Keratinocyte (primary cell): ENCODE measurements around the gene CALCOCO1. TPM values are rescaled to one million over a fixed set of nuclear protein-coding genes. Genes with fewer than 3 reads are reported as not detected.

Experiments
- DNase-seq: peaks from one replicate; pipeline ENCODE4 v3.0.0-alpha.2; 2011; ENCODE audit warnings: low read depth, missing footprints, low spot score
- FAIRE-seq: peaks from 2 replicates; lab custom pipeline; 2011; peaks lifted over from hg19 to GRCh38; lab: Jason Lieb, UNC
- H2AFZ ChIP-seq: 2 replicates; pipeline ENCODE4 v1.6.0; 2012; ENCODE audit warnings: low read length, control low read depth, inconsistent platforms; ENCODE audit not compliant: control insufficient read depth
- H3K27ac ChIP-seq: 2 replicates; pipeline ENCODE4 v1.5.1; 2011; ENCODE audit warnings: low read length; ENCODE audit not compliant: control insufficient read depth, insufficient read depth
- H3K27me3 ChIP-seq: 3 replicates; pipeline ENCODE4 v1.6.0; 2011; ENCODE audit warnings: low read length; ENCODE audit not compliant: control insufficient read depth, insufficient read depth; ENCODE audit errors: extremely low read depth
- H3K36me3 ChIP-seq, 2 experiments: 2 replicates in 1 of 2; 3 replicates in 1 of 2; pipeline ENCODE4 v1.5.1; 2011; ENCODE audit warnings: low read length in 2 of 2, mild to moderate bottlenecking in 1 of 2; ENCODE audit not compliant: control insufficient read depth in 2 of 2, insufficient read depth in 2 of 2; ENCODE audit errors: extremely low read depth in 1 of 2
- H3K4me1 ChIP-seq: 3 replicates; pipeline ENCODE4 v1.5.1; 2011; ENCODE audit warnings: low read length; ENCODE audit not compliant: control insufficient read depth, insufficient read depth; ENCODE audit errors: extremely low read depth
- H3K4me2 ChIP-seq: 3 replicates; pipeline ENCODE4 v1.6.0; 2011; ENCODE audit warnings: low read depth, low read length; ENCODE audit not compliant: control insufficient read depth, insufficient read depth; ENCODE audit errors: extremely low read depth
- H3K4me3 ChIP-seq, 3 experiments: fragments of 200-600 bp in 1 of 3; sonication (generic) in 1 of 3; 2 replicates in 2 of 3; 3 replicates in 1 of 3; pipeline ENCODE4 v1.5.1; 2011 to 2016; ENCODE audit warnings: low read length in 3 of 3, mild to moderate bottlenecking in 3 of 3, control low read depth in 2 of 3, inconsistent platforms in 1 of 3, low read depth in 1 of 3, mixed read lengths in 1 of 3, mixed run types in 1 of 3, moderate library complexity in 1 of 3; ENCODE audit not compliant: control insufficient read depth in 2 of 3, insufficient read depth in 2 of 3; ENCODE audit errors: extremely low read depth in 1 of 3
- H3K79me2 ChIP-seq: 2 replicates; pipeline ENCODE4 v1.6.0; 2012; ENCODE audit warnings: low read length; ENCODE audit not compliant: control insufficient read depth, insufficient read depth
- H3K9ac ChIP-seq: 3 replicates; pipeline ENCODE4 v1.6.0; 2011; ENCODE audit warnings: low read length; ENCODE audit not compliant: control insufficient read depth, insufficient read depth; ENCODE audit errors: extremely low read depth
- H3K9me1 ChIP-seq: 3 replicates; pipeline ENCODE4 v1.6.0; 2011; ENCODE audit warnings: low read length; ENCODE audit not compliant: control insufficient read depth, insufficient read depth; ENCODE audit errors: extremely low read depth
- H3K9me3 ChIP-seq: 2 replicates; pipeline ENCODE4 v1.5.1; 2012; ENCODE audit warnings: low read depth, low read length; ENCODE audit not compliant: control insufficient read depth
- H4K20me1 ChIP-seq: 3 replicates; pipeline ENCODE4 v1.6.0; 2011; ENCODE audit warnings: low read length; ENCODE audit not compliant: control insufficient read depth, insufficient read depth; ENCODE audit errors: extremely low read depth
- CTCF ChIP-seq, 3 experiments: IDR thresholded peaks in 1 of 3; conservative IDR thresholded peaks in 1 of 3; optimal IDR thresholded peaks in 1 of 3; 2 replicates in 2 of 3; 3 replicates in 1 of 3; pipeline versions ENCODE3 to v1.5.1; 2011; ENCODE audit warnings: low read length in 3 of 3, mild to moderate bottlenecking in 3 of 3, moderate library complexity in 2 of 3, control low read depth in 1 of 3, inconsistent platforms in 1 of 3; ENCODE audit not compliant: insufficient read depth in 2 of 3; ENCODE audit errors: extremely low read depth in 1 of 3
- EZH2 ChIP-seq: IDR thresholded peaks from one replicate; pipeline ENCODE4 v1.6.1; 2012; ENCODE audit warnings: inconsistent platforms, mild to moderate bottlenecking, low read length, moderate library complexity
- dilution Hi-C: fragments of 300-500 bp; cut with MboI; formaldehyde crosslinking; loops from one replicate; pipeline ENCODE4 v1.7.0; 2020; ENCODE audit warnings: low sequenced_read_pairs; ENCODE audit not compliant: extremely low pct_ligation_motif_present
- polyA plus RNA-seq, 5 experiments: library from polyadenylated mRNA; depleted of rRNA in 3 of 5; stranded (reverse) in 3 of 5; stranded (forward) in 1 of 5; unstranded in 1 of 5; fragments of >200 nt; gene quantifications; 1 replicate in 1 of 5; 2 replicates in 3 of 5; 3 replicates in 1 of 5; pipeline versions ENCODE4 v1.2.1 to v1.2.3, GENCODE V29; 2011 to 2012; ENCODE audit warnings: missing spikeins in 2 of 5, low read depth in 1 of 5, low replicate concordance in 1 of 5

Gene CALCOCO1
- polyA plus RNA-seq, 1 donor (not counting 4 experiments of a cell fraction or from before 2014, with no cell fraction given): 67.3 TPM

- H4K20me1 ChIP-seq: no peaks in the 10 kb centered on the region
- H3K27ac ChIP-seq: no peak overlapping the region
- H3K4me3 ChIP-seq: no peak overlapping the region
- H2AFZ ChIP-seq: no peak overlapping the region
- no peaks in the 10 kb centered on the region for H3K9me3 ChIP-seq
- dilution Hi-C loops: no loop called here
- H3K36me3 ChIP-seq: no peaks in the 10 kb centered on the region
- FAIRE-seq (no peak), DNase-seq (no peak)
- H3K4me2 ChIP-seq: no peak overlapping the region
- no peak for TF ChIP-seq EZH2
- no peak for TF ChIP-seq CTCF (optimal IDR thresholded peaks at IDR 0.05 in 1 of 3, IDR thresholded peaks at IDR 0.05 in 1 of 3, conservative IDR thresholded peaks at IDR 0.05 in 1 of 3; ENCODE audit: extremely low read depth in 1 of 3, insufficient read depth in 2 of 3, low read length in 3 of 3)
- H3K4me1 ChIP-seq: no peaks in the 10 kb centered on the region
- H3K27me3 ChIP-seq: peaks cover 44% of the 10 kb centered on the region
- no peaks in the 10 kb centered on the region for H3K79me2 ChIP-seq
- no peak overlapping the region for H3K9ac ChIP-seq
- no peaks in the 10 kb centered on the region for H3K9me1 ChIP-seq
These were observed 19.8 kb upstream of the CALCOCO1 start for GRCh38 chr12:53747095-53747494.

- Histone ChIP-seq H3K4me1 (no peaks in the 10 kb centered on the region), H3K4me3 (no peak overlapping the region), H3K36me3 (no peaks in the 10 kb centered on the region), H2AFZ (peak overlapping the region; percentile 1), H3K9me1 (no peaks in the 10 kb centered on the region), H3K9me3 (no peaks in the 10 kb centered on the region), H3K9ac (no peak overlapping the region), H4K20me1 (no peaks in the 10 kb centered on the region), H3K4me2 (no peak overlapping the region), H3K79me2 (no peaks in the 10 kb centered on the region), H3K27me3 (peaks cover 40% of the 10 kb centered on the region), H3K27ac (no peak overlapping the region)
- dilution Hi-C loops: no loop called here
- no peak for DNase-seq
- FAIRE-seq: peak; percentile 76
- TF ChIP-seq EZH2: no peak
- peak; percentile 100 for TF ChIP-seq CTCF (optimal IDR thresholded peaks at IDR 0.05 in 1 of 3, IDR thresholded peaks at IDR 0.05 in 1 of 3, conservative IDR thresholded peaks at IDR 0.05 in 1 of 3; ENCODE audit: extremely low read depth in 1 of 3, insufficient read depth in 2 of 3, low read length in 3 of 3)
These were observed 19.4 kb upstream of the CALCOCO1 start for GRCh38 chr12:53746592-53747092.
